Measurements from ENCODE around the gene CCR5.
A peak's percentile ranks its signal among the peaks of the same experiment; 100 is the strongest.

The CCR5 gene

GRCh38 chr3:46409739-46410489 is 39.2 kb downstream of the CCR5 start:
- no peak for DNase-seq

GRCh38 chr3:46410669-46411068 is 39.9 kb downstream of the CCR5 start:
- DNase-seq = no peak

GRCh38 chr3:46411271-46411670 is 40.5 kb downstream of the CCR5 start:
- DNase-seq = no peak

GRCh38 chr3:46412786-46413298 is 42.1 kb downstream of the CCR5 start:
- no peak for DNase-seq

- DNase-seq = no peak
Observed at GRCh38 chr3:46413951-46414350, 43.2 kb downstream of the CCR5 start.

- no peak for DNase-seq
Observed at GRCh38 chr3:46414739-46415138, 44.0 kb downstream of the CCR5 start.

- peak; percentile 77 for DNase-seq
Observed at GRCh38 chr3:46416125-46416810, 45.5 kb downstream of the CCR5 start.

GRCh38 chr3:46416811-46417510 is 46.2 kb downstream of the CCR5 start:
- peak; percentile 41 for DNase-seq

GRCh38 chr3:46417841-46418611 is 47.3 kb downstream of the CCR5 start:
- no peak for DNase-seq

- DNase-seq = no peak
Observed at GRCh38 chr3:46419816-46420215, 49.1 kb downstream of the CCR5 start.

GRCh38 chr3:46420931-46421330 is 50.2 kb downstream of the CCR5 start:
- DNase-seq = no peak

- DNase-seq = no peak
Observed at GRCh38 chr3:46422617-46423016, 51.9 kb downstream of the CCR5 start.

GRCh38 chr3:46423588-46423987 is 52.8 kb downstream of the CCR5 start:
- no peak for DNase-seq
